K562 (cell line): Measurements from ENCODE around the gene CCDC17. TPM values are rescaled to one million over a fixed set of nuclear protein-coding genes. Genes with fewer than 3 reads are reported as not detected.

Experiments
- BCL6 ChIP-seq: fragments of 250-450 bp; sonication (Bioruptor Pico); IDR thresholded peaks from 2 replicates; pipeline ENCODE4 v1.4.0; 2020
- FUS ChIP-seq: fragments of 200-400 bp; formaldehyde crosslinking; optimal IDR thresholded peaks from 2 replicates; pipeline ENCODE3; 2017; ENCODE audit warnings: low read depth, low read length
- HLTF ChIP-seq: fragments of 450-650 bp; IDR thresholded peaks from 2 replicates; pipeline ENCODE4 v1.6.1; 2016
- SMAD2 ChIP-seq: fragments of 150-350 bp; IDR thresholded peaks from 2 replicates; pipeline ENCODE4 v1.6.1; 2014; ENCODE audit warnings: low read depth, mild to moderate bottlenecking, low read length
- polyA plus RNA-seq, 8 experiments: library from polyadenylated mRNA; depleted of rRNA in 4 of 8; stranded (reverse) in 5 of 8; unstranded in 3 of 8; fragments of >200 nt; fragmentation: Nextera tagmentation in 2 of 8; fragmentation: Illumina TruSeq in 1 of 8; extraction: Ambion mirVana in 2 of 8; extraction: Trizol in 1 of 8; gene quantifications; 2 replicates each; pipeline versions ENCODE4 v1.2.1 to v1.2.3, GENCODE V29; 2011 to 2014; ENCODE audit warnings: inconsistent platforms in 1 of 8, missing spikeins in 1 of 8
- total RNA-seq, 7 experiments: library from RNA; depleted of rRNA in 6 of 7; stranded (reverse); fragments of >200 nt in 6 of 7; fragmentation: Illumina TruSeq in 2 of 7; extraction: Trizol in 2 of 7; gene quantifications; 2 replicates each; pipeline versions ENCODE4 v1.2.1 to v1.2.3, GENCODE V29; 2011 to 2021; ENCODE audit warnings: low replicate concordance in 1 of 7
- TF ChIP-seq, protein P1 (sequence below), 2 experiments: fragments of 450-650 bp in 1 of 2; sonication (generic) in 1 of 2; formaldehyde crosslinking in 1 of 2; IDR thresholded peaks; 2 replicates each; pipeline versions ENCODE4 v1.7.1 to v1.9.0; 2016 to 2022; ENCODE audit warnings: inconsistent platforms in 1 of 2, mild to moderate bottlenecking in 1 of 2, missing genetic modification reagents in 1 of 2

Gene CCDC17
- total and polyA plus RNA-seq, 9 of the 15 experiments (the other 6 are each of a cell fraction or from before 2014, with no cell fraction given) = 0.20 to 2.4 (median 0.85) TPM

- TF ChIP-seq, protein P1, sequence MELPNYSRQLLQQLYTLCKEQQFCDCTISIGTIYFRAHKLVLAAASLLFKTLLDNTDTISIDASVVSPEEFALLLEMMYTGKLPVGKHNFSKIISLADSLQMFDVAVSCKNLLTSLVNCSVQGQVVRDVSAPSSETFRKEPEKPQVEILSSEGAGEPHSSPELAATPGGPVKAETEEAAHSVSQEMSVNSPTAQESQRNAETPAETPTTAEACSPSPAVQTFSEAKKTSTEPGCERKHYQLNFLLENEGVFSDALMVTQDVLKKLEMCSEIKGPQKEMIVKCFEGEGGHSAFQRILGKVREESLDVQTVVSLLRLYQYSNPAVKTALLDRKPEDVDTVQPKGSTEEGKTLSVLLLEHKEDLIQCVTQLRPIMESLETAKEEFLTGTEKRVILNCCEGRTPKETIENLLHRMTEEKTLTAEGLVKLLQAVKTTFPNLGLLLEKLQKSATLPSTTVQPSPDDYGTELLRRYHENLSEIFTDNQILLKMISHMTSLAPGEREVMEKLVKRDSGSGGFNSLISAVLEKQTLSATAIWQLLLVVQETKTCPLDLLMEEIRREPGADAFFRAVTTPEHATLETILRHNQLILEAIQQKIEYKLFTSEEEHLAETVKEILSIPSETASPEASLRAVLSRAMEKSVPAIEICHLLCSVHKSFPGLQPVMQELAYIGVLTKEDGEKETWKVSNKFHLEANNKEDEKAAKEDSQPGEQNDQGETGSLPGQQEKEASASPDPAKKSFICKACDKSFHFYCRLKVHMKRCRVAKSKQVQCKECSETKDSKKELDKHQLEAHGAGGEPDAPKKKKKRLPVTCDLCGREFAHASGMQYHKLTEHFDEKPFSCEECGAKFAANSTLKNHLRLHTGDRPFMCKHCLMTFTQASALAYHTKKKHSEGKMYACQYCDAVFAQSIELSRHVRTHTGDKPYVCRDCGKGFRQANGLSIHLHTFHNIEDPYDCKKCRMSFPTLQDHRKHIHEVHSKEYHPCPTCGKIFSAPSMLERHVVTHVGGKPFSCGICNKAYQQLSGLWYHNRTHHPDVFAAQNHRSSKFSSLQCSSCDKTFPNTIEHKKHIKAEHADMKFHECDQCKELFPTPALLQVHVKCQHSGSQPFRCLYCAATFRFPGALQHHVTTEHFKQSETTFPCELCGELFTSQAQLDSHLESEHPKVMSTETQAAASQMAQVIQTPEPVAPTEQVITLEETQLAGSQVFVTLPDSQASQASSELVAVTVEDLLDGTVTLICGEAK (IDR thresholded peaks at IDR 0.05) = peak; percentile 23; the same call in 1 of the 2 replicates
- TF ChIP-seq, protein P1 (CRISPR knock-in tag; IDR thresholded peaks at IDR 0.05) = no peak
- no peak for TF ChIP-seq HLTF
- TF ChIP-seq SMAD2 = no peak
- TF ChIP-seq BCL6 (CRISPR knock-in tag) = no peak
- no peak for TF ChIP-seq FUS
Observed at GRCh38 chr1:45585110-45585426, 38.8 kb downstream of the CCDC17 start (continued).
